GM18868 (cell line): ENCODE results near the gene PPARD.
A peak's percentile ranks its signal among the peaks of the same experiment; 100 is the strongest.
"Not testable (repeated sequence)": the region's sequence is repeated elsewhere in the genome, so short reads cannot be mapped to it uniquely, and the experiment has no call there.

Source experiments
- ATAC-seq: cut with Tn5 transposase; IDR thresholded peaks from one replicate; pipeline ENCODE4 v1.9.1; 2021; ENCODE audit warnings: mild to moderate bottlenecking, moderate library complexity; ENCODE audit not compliant: unreplicated experiment

Gene PPARD

DNA sequence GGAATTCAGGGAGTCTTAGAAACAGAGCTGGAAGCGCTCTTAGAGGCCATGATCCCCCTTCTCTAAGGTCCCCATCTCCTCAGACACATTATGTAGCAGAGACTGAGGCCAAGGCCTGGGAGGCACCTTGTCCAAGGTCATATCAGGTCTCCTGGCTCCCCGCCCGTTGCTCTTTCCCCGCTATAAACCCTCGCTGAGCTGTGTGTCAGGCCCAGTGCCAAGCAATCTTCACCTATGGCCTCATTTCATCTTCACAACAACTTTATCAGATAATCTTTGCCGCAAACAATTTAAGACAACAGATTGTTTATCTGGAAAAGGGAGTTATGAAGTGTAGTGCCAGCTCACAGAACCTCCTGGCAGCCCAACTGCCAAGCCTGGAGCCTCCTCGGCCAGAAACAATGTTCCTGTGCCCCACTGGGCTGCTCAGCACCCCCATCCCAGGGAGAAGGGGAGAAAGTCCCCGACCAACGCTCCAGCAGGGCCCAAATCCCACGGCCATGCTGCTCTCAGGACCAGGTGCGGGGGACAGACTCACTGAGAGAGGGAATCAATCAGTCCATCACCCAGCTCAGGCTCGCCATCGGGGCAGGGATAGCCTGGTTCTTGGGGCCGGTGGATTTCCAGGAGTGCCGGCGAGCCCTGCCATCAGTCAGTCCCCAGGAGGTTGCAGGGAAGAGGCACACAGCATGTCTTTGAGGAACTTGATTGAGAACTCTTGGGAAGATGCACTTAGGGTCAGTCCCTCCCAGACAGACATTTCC is 92.9 kb downstream of the PPARD start:
- no peak for ATAC-seq

- ATAC-seq: no peak
Observed at GRCh38 chr6:35436071-35436857, 93.9 kb downstream of the PPARD start.

- ATAC-seq: not testable (repeated sequence)
Observed at GRCh38 chr6:35438378-35439065, 96.2 kb downstream of the PPARD start.

- no peak for ATAC-seq
Observed at GRCh38 chr6:35439308-35439707, 97.0 kb downstream of the PPARD start.

GRCh38 chr6:35441205-35441604 is 98.8 kb downstream of the PPARD start:
- ATAC-seq: no peak

DNA sequence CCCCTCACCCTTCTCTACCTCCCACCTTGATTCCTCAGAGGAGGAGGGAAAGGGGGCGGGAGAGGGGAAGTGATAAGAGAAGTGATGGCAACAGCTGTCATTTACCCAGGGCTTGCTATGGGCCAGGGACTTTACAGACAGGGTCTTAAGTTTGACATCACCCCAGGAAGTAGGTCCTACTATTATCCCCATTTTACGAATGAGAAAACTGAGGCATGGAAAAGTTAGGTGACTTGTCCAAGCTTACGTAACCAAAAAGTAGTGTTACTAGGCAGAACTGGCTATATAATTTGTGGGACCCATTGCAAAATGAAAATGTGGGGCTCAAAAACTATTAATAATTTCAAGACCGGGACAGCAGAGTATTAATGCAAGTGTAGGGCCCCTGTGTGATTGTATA is 99.3 kb downstream of the PPARD start:
- ATAC-seq: no peak

DNA sequence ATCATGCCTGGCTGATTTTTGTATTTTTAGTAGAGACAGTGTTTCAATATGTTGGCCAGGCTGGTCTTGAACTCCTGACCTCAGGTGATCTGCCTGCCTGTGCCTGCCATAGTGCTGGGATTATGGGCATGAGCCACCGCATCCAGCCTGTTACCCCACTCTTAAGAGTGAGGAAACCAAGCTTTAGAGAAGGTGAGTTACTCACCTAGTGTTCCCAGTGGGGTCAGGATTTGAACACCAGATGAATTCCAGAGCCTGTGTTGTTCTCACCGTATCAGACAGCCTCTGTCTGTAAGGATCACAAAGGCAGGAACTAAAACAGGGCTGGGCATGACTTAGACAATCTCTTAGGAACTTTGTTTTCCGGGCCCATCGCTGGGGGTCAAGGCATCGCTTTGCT is 100.3 kb downstream of the PPARD start:
- no peak for ATAC-seq

- no peak for ATAC-seq
Observed at GRCh38 chr6:35443341-35444030, 101.1 kb downstream of the PPARD start.

- no peak for ATAC-seq
Observed at GRCh38 chr6:35445691-35446090, 103.3 kb downstream of the PPARD start.

- ATAC-seq: no peak
Observed at GRCh38 chr6:35448191-35448590, 105.8 kb downstream of the PPARD start.

GRCh38 chr6:35449287-35449881 is 107.0 kb downstream of the PPARD start:
- no peak for ATAC-seq

- no peak for ATAC-seq
Observed at GRCh38 chr6:35451354-35452182, 109.2 kb downstream of the PPARD start.

DNA sequence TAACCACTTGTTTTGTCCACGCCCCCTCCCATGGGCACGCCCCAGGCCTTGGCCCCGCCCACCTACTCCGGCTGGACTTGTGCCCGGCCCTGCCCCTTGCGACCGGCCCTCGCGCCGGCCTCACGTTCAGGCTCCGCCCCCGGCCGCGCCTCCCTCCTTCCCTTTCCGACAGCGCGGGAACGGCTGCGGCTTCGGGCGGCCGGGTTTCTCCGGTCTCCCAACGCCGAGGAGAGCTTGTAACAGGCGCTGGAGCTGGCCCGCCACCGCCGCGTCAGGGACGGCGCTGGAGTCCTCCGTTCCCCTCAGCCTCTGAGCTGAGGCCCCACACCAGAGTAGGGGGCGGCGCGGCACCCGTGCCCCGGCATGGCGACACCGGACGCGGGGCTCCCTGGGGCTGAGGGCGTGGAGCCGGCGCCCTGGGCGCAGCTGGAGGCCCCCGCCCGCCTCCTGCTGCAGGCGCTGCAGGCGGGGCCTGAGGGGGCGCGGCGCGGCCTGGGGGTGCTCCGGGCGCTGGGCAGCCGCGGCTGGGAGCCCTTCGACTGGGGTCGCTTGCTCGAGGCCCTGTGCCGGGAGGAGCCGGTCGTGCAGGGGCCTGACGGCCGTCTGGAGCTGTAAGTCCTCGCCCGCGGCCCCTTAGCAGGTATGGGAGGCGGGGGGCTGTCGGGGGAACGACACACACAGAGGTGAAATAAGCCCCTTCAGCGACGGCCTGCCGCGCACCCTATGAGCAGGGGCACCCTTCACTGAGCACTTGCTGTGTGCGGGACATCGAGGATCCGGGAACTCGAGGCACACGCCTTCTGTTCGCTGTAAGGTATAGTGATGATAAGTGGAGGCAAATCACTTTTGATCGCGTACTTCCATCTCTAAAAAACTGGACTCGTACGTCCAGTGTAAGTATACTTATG is 110.1 kb downstream of the PPARD start, which contains the start of gene FANCE:
TSS of gene FANCE (plus strand) at position 156 of the 908 bp plus-strand sequence. CDS start at position 364, 208 bp downstream.
- ATAC-seq: peak; percentile 83

DNA sequence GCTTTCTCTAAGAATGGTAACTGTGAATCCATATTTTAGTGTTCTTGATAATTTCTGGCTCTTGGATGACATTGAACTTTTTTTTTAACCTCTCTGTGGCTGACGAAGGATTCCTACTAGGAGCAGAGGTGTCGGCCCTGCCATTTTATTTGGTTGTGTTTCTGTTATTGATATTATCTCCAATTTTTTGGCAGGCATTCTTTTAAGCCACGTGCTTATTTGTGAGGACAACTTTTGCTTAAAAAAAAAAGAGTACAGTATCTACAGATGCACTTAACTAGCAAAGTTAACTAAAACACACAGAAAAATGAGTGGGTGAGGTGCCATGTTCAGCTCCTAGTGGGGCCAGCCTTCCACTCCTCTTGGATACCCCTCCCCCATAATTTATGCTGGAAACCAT is 110.9 kb downstream of the PPARD start:
- no peak for ATAC-seq

GRCh38 chr6:35454391-35455110 is 112.2 kb downstream of the PPARD start:
- ATAC-seq: no peak

DNA sequence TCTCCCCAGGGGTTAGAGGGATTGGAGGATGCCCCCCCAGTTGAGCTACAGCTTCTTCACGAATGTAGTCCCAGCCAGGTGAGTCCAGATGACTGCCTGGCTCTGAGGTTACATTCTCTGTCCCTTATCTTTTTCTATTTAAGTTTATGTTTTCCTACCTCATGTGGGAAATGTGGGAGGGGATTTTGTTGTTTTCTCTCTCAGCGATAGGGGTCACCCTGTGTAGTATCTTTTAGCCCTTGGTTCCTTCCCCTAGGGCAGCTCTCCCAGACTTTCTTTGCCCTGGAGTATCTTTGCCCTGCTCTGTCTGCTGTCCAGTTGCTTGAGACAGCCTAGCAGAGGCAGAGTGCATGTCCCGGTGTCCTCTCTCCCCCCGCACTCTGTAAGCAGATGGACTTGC is 115.5 kb downstream of the PPARD start:
- no peak for ATAC-seq

- ATAC-seq: no peak
Observed at GRCh38 chr6:35461270-35461669, 118.9 kb downstream of the PPARD start.

- no peak for ATAC-seq
Observed at GRCh38 chr6:35463292-35463691, 120.9 kb downstream of the PPARD start.
